ENCODE measurements around the gene CCNI2. TPM values are rescaled to one million over a fixed set of nuclear protein-coding genes. Genes with fewer than 3 reads are reported as not detected.
A peak's percentile ranks its signal among the peaks of the same experiment; 100 is the strongest.

Gene CCNI2
- total and polyA plus RNA-seq, 9 of the 15 experiments (the other 6 are each of a cell fraction or from before 2014, with no cell fraction given) = 0.05 to 1.7 (median 0.81) TPM; not detected in 5

DNA sequence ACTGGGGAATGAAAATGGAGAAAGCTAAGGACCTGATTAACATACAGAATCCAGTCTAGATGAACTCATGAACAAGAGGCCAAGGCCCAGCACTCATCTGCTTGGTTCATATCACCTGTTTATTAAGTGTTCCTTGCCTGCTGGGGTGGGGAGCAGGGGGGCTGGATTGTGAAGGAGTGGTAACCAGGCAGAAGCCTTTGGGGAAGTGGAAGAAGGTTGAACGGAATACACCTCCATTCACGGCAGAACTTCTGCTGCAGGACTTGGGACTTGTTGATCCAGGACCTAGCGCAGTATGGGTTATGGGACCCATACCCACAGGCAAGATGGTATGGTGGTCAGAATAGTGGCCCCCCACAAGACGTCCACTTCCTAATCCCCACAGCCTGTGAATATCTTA, 38.6 kb downstream of the CCNI2 start (continued):
- TF ChIP-seq, protein P1, sequence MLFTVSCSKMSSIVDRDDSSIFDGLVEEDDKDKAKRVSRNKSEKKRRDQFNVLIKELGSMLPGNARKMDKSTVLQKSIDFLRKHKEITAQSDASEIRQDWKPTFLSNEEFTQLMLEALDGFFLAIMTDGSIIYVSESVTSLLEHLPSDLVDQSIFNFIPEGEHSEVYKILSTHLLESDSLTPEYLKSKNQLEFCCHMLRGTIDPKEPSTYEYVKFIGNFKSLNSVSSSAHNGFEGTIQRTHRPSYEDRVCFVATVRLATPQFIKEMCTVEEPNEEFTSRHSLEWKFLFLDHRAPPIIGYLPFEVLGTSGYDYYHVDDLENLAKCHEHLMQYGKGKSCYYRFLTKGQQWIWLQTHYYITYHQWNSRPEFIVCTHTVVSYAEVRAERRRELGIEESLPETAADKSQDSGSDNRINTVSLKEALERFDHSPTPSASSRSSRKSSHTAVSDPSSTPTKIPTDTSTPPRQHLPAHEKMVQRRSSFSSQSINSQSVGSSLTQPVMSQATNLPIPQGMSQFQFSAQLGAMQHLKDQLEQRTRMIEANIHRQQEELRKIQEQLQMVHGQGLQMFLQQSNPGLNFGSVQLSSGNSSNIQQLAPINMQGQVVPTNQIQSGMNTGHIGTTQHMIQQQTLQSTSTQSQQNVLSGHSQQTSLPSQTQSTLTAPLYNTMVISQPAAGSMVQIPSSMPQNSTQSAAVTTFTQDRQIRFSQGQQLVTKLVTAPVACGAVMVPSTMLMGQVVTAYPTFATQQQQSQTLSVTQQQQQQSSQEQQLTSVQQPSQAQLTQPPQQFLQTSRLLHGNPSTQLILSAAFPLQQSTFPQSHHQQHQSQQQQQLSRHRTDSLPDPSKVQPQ (CRISPR knock-in tag; IDR thresholded peaks at IDR 0.05; ENCODE audit: borderline replicate concordance) = no peak
- TF ChIP-seq SMARCA5 (IDR thresholded peaks at IDR 0.05) (no peak), RBM25 (IDR thresholded peaks at IDR 0.05; ENCODE audit: low read depth, low read length, severe bottlenecking) (no peak), ZFX (CRISPR knock-in tag; IDR thresholded peaks at IDR 0.05) (no peak)

- ChIA-PET POLR2A (interaction anchor here (1.0 to 2.0 kb wide), 4 partner anchors 8 to 33 kb away, joined by 3 to 6 read pairs (median 5); no protein-coding TSS in a partner anchor), CTCF (ENCODE audit: low intra/inter-chr PET ratio) (interaction anchor here (0.5 kb wide), 1 partner anchor 189 kb away, joined by 3 read pairs; no protein-coding TSS in a partner anchor)
- Histone ChIP-seq H3K36me3 (ENCODE audit: control insufficient read depth, insufficient read depth, low read length) (no peaks in the 10 kb centered on the region), H3K27ac (ENCODE audit: extremely low read depth, low read depth, low read length) (peak overlapping the region; percentile 27; the same call in 1 of the 3 replicates), H3K79me2 (ENCODE audit: control insufficient read depth, insufficient read depth, low read length) (no peaks in the 10 kb centered on the region), H2AFZ (ENCODE audit: low read depth, low read length) (peak overlapping the region; percentile 34; the same call in 1 of the 2 replicates), H3K9me1 (ENCODE audit: control insufficient read depth, insufficient read depth, low read length) (no peaks in the 10 kb centered on the region), H3K4me1 (replicated peaks in 1 of 2; ENCODE audit: control insufficient read depth in 2 of 2, insufficient read depth in 2 of 2, low read length in 2 of 2) (peaks cover 34 to 55% of the 10 kb centered on the region in 2 experiments), H4K20me1 (replicated peaks; ENCODE audit: control insufficient read depth, insufficient read depth, low read length) (no peaks in the 10 kb centered on the region), H3K27me3 (ENCODE audit: control insufficient read depth in 2 of 2, insufficient read depth in 2 of 2, low read length in 2 of 2) (no peaks in the 10 kb centered on the region), H3K9ac (ENCODE audit: insufficient read depth in 1 of 2, low read depth in 2 of 2, low read length in 2 of 2) (no peak overlapping the region; a peak in 1 of 4 replicates), H3K9me3 (replicated peaks; ENCODE audit: control insufficient read depth, insufficient read depth, low read depth, low read length) (no peaks in the 10 kb centered on the region), H3K4me2 (ENCODE audit: insufficient read depth, low read length) (no peak overlapping the region), H3K4me3 (no peak overlapping the region)
- ATAC-seq (no peak), FAIRE-seq (no peak), DNase-seq (ENCODE audit: extremely low read depth in 1 of 4, low spot score in 3 of 4) (no peak)
- no TSS peak for BruUV-seq (replicated peaks)
- intact Hi-C loops (cut with micrococcal nuclease) = no loop called here
- TF ChIP-seq HNRNPLL (IDR thresholded peaks at IDR 0.05; ENCODE audit: low read depth, low read length, poor library complexity, severe bottlenecking) (no peak), ZNF57 (CRISPR knock-in tag; IDR thresholded peaks at IDR 0.05) (no peak), SUPT5H (IDR thresholded peaks at IDR 0.05) (no peak), ZFP30 (CRISPR knock-in tag; IDR thresholded peaks at IDR 0.05; ENCODE audit: borderline replicate concordance) (no peak), RFX1 (IDR thresholded peaks at IDR 0.05) (no peak), NFRKB (IDR thresholded peaks at IDR 0.05; ENCODE audit: low read depth) (no peak), MED1 (CRISPR knock-in tag; IDR thresholded peaks at IDR 0.05; ENCODE audit: borderline replicate concordance) (no peak), C11orf30 (IDR thresholded peaks at IDR 0.05; ENCODE audit: low read depth) (no peak), ZFP91 (CRISPR knock-in tag; IDR thresholded peaks at IDR 0.05) (no peak), ARID2 (IDR thresholded peaks at IDR 0.05) (no peak), KDM5B (IDR thresholded peaks at IDR 0.05; ENCODE audit: insufficient replicate concordance, low read depth, low read length) (no peak), ZNF507 (tag; conservative IDR thresholded peaks at IDR 0.05) (no peak), ZNF175 (CRISPR knock-in tag; IDR thresholded peaks at IDR 0.05; ENCODE audit: low read depth) (no peak)
- in situ Hi-C loops (cut with MboI) = loop anchor here (10.0 kb wide), 1 partner anchor 1828 kb away; no protein-coding TSS in a partner anchor
- 100% methylated on average over 1 of the region's 1 CpG for WGBS (ENCODE audit: insufficient coverage, low coverage, missing lambda C conversion rate)
Measured at GRCh38 chr5:132787076-132787475, 39.9 kb downstream of the CCNI2 start.

Measured in K562 (cell line).